Epithelial cell of proximal tubule (primary cell): ENCODE results near the gene CCDC28B. TPM values are rescaled to one million over a fixed set of nuclear protein-coding genes. Genes with fewer than 3 reads are reported as not detected.

Experiments
- DNase-seq: peaks from one replicate; pipeline ENCODE4 v3.0.0-alpha.2; 2011; ENCODE audit warnings: low read depth
- H3K4me3 ChIP-seq: 2 replicates; pipeline ENCODE4 v1.5.1; 2011; ENCODE audit warnings: low read depth, mild to moderate bottlenecking, low read length
- total RNA-seq: library from RNA; depleted of rRNA; stranded (reverse); fragments of >200 nt; gene quantifications from 2 replicates; pipeline ENCODE4 v1.2.3, GENCODE V29; 2015
- TF ChIP-seq, protein P1 (sequence below): conservative IDR thresholded peaks from 2 replicates; pipeline ENCODE4 v1.5.1; 2012; ENCODE audit warnings: low read depth, mild to moderate bottlenecking, low read length

Gene CCDC28B
- total RNA-seq, 1 donor from 2014 or later, result 14.1 TPM

DNA sequence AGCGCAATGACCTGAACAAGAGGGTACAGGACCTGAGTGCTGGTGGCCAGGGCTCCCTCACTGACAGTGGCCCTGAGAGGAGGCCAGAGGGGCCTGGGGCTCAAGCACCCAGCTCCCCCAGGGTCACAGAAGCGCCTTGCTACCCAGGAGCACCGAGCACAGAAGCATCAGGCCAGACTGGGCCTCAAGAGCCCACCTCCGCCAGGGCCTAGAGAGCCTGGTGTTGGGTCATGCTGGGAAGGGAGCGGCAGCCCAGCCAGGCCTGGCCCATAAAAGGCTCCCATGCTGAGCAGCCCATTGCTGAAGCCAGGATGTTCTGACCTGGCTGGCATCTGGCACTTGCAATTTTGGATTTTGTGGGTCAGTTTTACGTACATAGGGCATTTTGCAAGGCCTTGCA, 5.4 kb upstream of the CCDC28B start:
- TF ChIP-seq, protein P1, sequence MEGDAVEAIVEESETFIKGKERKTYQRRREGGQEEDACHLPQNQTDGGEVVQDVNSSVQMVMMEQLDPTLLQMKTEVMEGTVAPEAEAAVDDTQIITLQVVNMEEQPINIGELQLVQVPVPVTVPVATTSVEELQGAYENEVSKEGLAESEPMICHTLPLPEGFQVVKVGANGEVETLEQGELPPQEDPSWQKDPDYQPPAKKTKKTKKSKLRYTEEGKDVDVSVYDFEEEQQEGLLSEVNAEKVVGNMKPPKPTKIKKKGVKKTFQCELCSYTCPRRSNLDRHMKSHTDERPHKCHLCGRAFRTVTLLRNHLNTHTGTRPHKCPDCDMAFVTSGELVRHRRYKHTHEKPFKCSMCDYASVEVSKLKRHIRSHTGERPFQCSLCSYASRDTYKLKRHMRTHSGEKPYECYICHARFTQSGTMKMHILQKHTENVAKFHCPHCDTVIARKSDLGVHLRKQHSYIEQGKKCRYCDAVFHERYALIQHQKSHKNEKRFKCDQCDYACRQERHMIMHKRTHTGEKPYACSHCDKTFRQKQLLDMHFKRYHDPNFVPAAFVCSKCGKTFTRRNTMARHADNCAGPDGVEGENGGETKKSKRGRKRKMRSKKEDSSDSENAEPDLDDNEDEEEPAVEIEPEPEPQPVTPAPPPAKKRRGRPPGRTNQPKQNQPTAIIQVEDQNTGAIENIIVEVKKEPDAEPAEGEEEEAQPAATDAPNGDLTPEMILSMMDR, result no peak
- DNase-seq, result no peak

GRCh38 chr1:32195531-32195930, 4.9 kb upstream of the CCDC28B start:
- TF ChIP-seq, protein P1, result no peak
- no peak overlapping the region for H3K4me3 ChIP-seq
- DNase-seq, result no peak

More for the DNA sequence above, 5.4 kb upstream of the CCDC28B start:
- H3K4me3 ChIP-seq, result no peak overlapping the region

GRCh38 chr1:32195972-32196823, 4.2 kb upstream of the CCDC28B start:
- H3K4me3 ChIP-seq, result no peak overlapping the region
- TF ChIP-seq, protein P1, result no peak
- no peak for DNase-seq

GRCh38 chr1:32197074-32197473, 3.3 kb upstream of the CCDC28B start:
- TF ChIP-seq, protein P1, result no peak
- no peak for DNase-seq
- no peak overlapping the region for H3K4me3 ChIP-seq

DNA sequence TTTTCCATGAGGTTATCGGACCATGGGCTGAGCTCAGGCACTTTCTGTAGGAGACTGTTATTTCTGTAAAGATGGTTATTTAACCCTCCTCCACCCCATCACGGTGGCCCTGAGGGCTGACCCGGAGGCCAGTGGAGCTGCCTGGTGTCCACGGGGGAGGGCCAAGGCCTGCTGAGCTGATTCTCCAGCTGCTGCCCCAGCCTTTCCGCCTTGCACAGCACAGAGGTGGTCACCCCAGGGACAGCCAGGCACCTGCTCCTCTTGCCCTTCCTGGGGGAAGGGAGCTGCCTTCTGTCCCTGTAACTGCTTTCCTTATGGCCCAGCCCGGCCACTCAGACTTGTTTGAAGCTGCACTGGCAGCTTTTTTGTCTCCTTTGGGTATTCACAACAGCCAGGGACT, 2.6 kb upstream of the CCDC28B start:
- TF ChIP-seq, protein P1, result no peak
- DNase-seq, result no peak

DNA sequence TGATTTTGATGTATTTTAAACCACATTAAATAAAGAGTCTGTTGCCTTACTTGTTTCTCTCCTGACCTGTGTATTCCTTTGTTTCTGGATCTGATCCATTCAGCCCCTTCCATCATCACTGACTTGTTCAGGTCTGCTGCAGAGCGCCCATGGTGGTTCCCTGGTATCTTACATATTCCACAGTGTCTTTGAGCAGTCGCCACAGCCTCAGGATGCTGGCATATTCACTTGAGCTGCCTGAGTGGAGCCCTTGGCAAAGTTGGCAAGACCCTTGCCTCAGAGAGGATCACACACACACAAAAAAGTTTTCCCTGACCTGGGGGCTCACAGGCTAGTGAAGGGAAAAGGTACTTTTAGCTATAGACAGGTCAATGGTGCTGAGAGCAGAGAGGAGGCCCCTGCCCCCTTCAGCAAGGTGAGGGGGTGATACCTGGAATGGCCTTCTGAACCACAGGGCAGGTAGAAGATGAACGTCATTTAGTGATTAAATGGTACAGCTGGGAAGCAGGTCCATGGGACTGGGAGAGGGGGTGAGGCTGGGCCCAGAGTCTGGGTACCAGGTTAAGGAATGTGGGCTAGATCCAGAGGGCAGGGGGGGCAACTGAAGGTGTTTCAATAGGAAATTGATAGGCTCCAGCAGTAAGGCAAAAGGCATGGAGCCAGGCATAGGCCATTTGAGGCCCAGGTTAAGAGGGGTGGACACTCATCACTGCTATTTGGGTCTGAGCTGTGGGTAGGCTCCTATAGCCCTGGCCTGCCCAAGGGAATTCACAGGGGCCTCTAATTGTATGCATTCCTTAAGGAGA, 2.0 kb upstream of the CCDC28B start:
- TF ChIP-seq, protein P1, result no peak
- no peak overlapping the region for H3K4me3 ChIP-seq
- DNase-seq, result no peak

More for the DNA sequence above, 2.6 kb upstream of the CCDC28B start:
- no peak overlapping the region for H3K4me3 ChIP-seq
